AG09319 (cell line): ENCODE data around the gene SYPL2.

ENCODE experiments used
- DNase-seq: peaks from one replicate; pipeline ENCODE4 v3.0.0-alpha.2; 2010; ENCODE audit warnings: low read depth; ENCODE audit errors: extremely low read depth
- TF ChIP-seq, protein P1 (sequence below): IDR thresholded peaks from 2 replicates; pipeline ENCODE4 v1.5.1; 2011; ENCODE audit warnings: low read depth, mild to moderate bottlenecking, inconsistent platforms, low read length, moderate library complexity

SYPL2 gene

DNA sequence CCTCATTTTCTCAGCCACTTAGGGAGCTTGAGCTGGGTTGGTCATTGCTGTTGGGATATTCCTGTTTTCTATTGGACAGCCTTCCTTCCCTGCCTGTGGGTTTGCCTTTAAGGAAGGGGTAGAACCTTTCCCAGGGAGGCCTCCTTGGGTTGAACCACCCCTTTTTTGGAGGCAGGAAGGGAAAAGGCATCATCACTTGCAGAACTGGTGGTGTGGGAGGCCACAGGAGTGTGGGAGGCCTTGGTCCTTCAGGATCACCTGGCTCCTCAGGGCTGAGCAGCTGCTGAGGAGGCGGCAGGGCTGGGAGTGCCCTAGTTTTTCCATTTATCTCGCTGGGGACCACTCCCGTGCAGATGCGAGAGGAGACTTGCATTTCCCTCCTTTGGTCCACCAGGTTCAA lies 26.9 kb downstream of the SYPL2 start:
- DNase-seq, result no peak
- TF ChIP-seq, protein P1, sequence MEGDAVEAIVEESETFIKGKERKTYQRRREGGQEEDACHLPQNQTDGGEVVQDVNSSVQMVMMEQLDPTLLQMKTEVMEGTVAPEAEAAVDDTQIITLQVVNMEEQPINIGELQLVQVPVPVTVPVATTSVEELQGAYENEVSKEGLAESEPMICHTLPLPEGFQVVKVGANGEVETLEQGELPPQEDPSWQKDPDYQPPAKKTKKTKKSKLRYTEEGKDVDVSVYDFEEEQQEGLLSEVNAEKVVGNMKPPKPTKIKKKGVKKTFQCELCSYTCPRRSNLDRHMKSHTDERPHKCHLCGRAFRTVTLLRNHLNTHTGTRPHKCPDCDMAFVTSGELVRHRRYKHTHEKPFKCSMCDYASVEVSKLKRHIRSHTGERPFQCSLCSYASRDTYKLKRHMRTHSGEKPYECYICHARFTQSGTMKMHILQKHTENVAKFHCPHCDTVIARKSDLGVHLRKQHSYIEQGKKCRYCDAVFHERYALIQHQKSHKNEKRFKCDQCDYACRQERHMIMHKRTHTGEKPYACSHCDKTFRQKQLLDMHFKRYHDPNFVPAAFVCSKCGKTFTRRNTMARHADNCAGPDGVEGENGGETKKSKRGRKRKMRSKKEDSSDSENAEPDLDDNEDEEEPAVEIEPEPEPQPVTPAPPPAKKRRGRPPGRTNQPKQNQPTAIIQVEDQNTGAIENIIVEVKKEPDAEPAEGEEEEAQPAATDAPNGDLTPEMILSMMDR, result no peak

DNA sequence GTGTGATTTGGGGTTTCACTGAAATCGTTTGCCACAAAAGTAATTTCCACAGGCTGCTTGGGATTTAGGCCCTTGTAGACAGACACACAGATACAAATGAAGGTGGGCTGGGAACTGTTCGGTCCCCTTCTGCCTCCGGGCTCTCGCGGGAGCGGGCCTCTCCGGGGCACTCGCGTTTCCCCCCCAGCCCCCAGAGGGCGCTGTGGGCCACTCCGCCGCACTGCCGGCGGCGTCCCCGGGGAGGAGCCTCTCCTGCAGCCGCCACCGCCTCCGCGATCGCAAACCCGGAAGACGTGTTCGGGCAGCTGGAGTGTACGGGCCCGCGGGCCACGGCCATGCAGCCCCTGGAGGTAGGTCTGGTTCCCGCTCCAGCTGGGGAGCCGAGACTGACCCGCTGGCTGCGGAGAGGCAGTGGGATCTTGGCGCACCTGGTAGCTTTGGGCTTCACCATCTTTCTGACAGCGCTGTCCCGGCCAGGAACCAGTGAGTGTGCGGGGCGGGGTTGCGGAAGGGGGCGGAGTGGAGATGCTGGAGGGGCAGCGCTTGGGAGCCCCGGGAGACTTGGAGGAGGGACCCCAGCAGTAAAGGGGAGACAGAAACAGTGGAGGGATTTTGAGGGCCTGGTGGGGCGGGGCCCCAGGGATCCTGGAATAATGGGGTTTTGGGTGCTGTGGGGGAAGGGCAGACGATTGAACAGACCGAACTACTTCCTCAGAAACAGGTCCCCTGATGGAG lies 27.6 kb downstream of the SYPL2 start, which contains the start of gene CYB561D1:
CYB561D1 (plus strand) TSS at position 290 of the 735 bp plus-strand sequence; CDS start at position 336, 46 bp downstream.
- no peak for DNase-seq

DNA sequence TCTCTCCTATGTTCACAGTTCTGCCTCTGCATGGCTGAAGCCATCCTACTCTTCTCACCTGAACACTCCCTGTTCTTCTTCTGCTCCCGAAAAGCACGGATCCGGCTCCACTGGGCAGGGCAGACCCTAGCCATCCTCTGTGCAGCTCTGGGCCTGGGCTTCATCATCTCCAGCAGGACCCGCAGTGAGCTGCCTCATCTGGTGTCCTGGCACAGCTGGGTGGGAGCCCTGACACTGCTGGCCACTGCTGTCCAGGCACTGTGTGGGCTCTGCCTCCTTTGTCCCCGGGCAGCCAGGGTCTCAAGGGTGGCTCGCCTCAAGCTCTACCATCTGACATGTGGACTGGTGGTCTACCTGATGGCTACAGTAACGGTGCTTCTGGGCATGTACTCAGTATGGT lies 29.4 kb downstream of the SYPL2 start:
- TF ChIP-seq, protein P1, result no peak
- DNase-seq, result no peak

More for the DNA sequence above, 27.6 kb downstream of the SYPL2 start, which contains the start of gene CYB561D1:
- TF ChIP-seq, protein P1, result peak; percentile 75

DNA sequence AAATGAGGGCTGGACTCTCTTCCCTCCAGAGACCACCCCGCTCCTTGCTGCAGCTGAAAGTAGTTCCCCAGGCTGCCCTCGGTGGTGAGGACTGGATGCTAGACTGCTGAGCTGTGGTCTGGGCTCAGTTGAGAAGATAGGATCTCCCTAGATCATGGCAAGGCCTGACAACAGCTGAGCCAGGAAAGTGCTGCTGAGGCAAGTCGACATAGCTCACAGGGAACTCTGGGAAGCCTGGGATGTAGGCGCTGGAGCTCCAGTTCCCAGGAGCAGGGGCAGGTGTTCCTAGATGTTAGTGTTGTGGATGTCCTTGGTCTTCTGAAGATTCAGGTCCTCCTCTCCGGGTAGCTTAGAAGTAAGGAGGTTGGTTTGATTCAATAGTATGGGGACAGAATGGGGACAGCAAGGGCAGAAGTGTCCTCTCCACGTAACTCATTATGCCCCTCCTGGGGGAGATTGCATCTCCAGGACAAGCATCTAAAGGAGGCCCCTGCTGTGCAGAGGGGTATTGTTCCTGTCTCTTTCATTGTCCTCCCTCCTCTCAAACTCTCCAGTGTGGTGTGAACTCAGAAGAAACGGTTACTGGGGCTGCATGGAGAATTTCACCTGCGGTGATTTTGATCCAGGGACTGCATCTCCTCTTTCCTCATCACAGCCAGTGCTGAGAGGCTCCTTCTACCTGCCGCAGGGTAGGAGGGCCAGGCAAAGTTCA lies 31.3 kb downstream of the SYPL2 start:
- TF ChIP-seq, protein P1, result no peak
- no peak for DNase-seq

DNA sequence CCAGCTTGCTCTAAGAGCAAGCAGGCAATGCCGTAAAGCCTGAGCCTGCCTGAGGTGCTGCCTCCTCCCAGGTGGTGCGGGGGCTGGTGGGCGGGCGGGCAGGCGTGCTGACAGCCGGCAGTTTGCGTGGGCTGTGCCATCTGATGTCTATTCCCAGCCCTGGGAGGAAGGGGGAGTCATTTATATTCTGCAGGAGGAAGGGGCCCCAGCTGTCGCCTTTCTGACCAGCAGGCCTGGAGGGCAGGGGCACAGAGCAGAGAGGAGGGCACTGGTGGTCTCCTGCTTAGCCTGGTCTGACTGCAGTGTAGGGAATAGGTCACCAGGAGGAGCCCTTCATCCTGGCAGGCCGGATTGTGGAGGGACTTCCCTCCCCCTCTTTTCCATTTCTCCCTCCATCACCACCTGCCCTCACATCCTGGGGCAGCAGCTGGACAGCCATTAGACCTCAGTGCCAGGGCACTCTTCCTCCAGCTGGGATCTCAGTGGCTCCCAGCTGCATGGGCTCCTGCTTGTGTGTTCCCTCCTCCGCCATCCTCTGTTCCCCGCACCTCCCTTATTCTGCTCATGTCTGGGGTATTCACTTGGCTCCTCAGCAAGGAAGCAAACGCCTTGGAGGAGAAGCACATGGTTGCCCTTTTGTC lies 31.9 kb downstream of the SYPL2 start:
- TF ChIP-seq, protein P1, result peak; percentile 61
- no peak for DNase-seq

DNA sequence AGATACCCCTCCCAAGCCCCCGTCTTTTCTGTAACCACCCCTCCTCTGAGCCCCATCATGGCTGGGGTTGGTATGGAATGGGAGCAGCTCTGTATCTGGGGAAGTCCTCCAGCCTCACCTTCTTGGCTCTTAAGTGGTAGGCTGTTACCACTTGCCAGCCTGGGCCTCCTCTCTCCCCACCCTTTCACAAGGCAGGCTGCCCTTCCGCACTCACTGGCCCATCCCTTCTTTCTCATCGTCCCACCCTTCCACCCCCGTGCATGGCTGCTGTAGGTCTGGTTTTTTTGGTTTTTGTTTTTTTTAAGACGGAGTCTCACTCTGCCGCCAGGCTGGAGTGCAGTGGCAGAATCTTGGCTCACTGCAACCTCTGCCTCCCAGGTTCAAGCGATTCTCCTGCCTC lies 32.7 kb downstream of the SYPL2 start:
- TF ChIP-seq, protein P1, result no peak
- DNase-seq, result no peak
